Measurements from ENCODE around the gene LOXL1. TPM values are rescaled to one million over a fixed set of nuclear protein-coding genes. Genes with fewer than 3 reads are reported as not detected.

LOXL1 gene
- total and polyA plus RNA-seq, 10 of the 15 experiments (the other 5 are each of a cell fraction or from before 2014, with no cell fraction given), result 0.07 to 0.15 TPM; not detected in 8

GRCh38 chr15:73993211-73993994 is 67.1 kb downstream of the LOXL1 start:
- no peak for DNase-seq (ENCODE audit: low read depth, low spot score)
- peaks cover 24% of the 10 kb centered on the region for H3K4me1 ChIP-seq (ENCODE audit: control insufficient read depth, insufficient read depth, low read length)
- no peak overlapping the region; the same call in 1 of the 2 replicates for H3K9ac ChIP-seq (ENCODE audit: control insufficient read depth, insufficient read depth, low read length)
- H3K36me3 ChIP-seq (ENCODE audit: control insufficient read depth in 2 of 2, insufficient read depth in 2 of 2, low read length in 1 of 2), result peaks cover 2 to 6% of the 10 kb centered on the region in 2 experiments; a peak in 3 of 4 replicates
- no peak overlapping the region for H2AFZ ChIP-seq (ENCODE audit: control insufficient read depth, low read depth, low read length)
- SMC1A ChIA-PET (ENCODE audit: uncharacterized antibody, unreplicated experiment), result interaction anchor here (0.6 to 5.3 kb wide), 7 partner anchors 11 to 375 kb away, joined by 3 to 28 read pairs (median 4); no protein-coding TSS in a partner anchor
- H4K20me1 ChIP-seq (ENCODE audit: control insufficient read depth, insufficient read depth), result peaks cover 11% of the 10 kb centered on the region
- H3K79me2 ChIP-seq (ENCODE audit: control insufficient read depth, insufficient read depth, low read length), result peaks cover 44% of the 10 kb centered on the region
- POLR2A ChIA-PET, result interaction anchor here (1.1 to 3.0 kb wide), 5 partner anchors 12 to 56 kb away, joined by 3 to 44 read pairs (median 5); no protein-coding TSS in a partner anchor
- CTCF ChIA-PET, result interaction anchor here (0.6 to 5.0 kb wide), 13 partner anchors 8 to 547 kb away, joined by 3 to 36 read pairs (median 6); partner anchors contain the start of gene ARID3B
- peak overlapping the region; percentile 81 for H3K4me2 ChIP-seq (ENCODE audit: control insufficient read depth, insufficient read depth)
- H3K27ac ChIP-seq (ENCODE audit: control insufficient read depth, insufficient read depth), result no peak overlapping the region; the same call in 1 of the 2 replicates
- peak overlapping the region; percentile 95; the same call in 1 of the 2 replicates for H3K4me3 ChIP-seq
- BruUV-seq (replicated peaks), result no TSS peak
- 78% methylated on average over 9 of the region's 10 CpGs for WGBS (ENCODE audit: insufficient coverage, insufficient replicate concordance, low lambda C conversion rate, missing lambda C conversion rate)
- no peaks in the 10 kb centered on the region for H3K27me3 ChIP-seq (replicated peaks in 1 of 2; ENCODE audit: control insufficient read depth in 2 of 2, insufficient read depth in 2 of 2, low read length in 1 of 2)
- no peak for ATAC-seq
- TF ChIP-seq CBX5 (IDR thresholded peaks at IDR 0.05; ENCODE audit: low read depth) (no peak), PKNOX1 (IDR thresholded peaks at IDR 0.05) (peak; percentile 18; the same call in 1 of the 2 replicates)
- intact Hi-C loops (cut with micrococcal nuclease; ENCODE audit: unreplicated experiment) (no loop called here), in situ Hi-C loops (cut with MboI) (no loop called here)
- FAIRE-seq, result no peak
- RAD21 ChIA-PET (ENCODE audit: unreplicated experiment), result interaction anchor here (0.8 to 2.8 kb wide), 5 partner anchors 13 to 20 kb away, joined by 3 to 17 read pairs (median 6); no protein-coding TSS in a partner anchor
- H3K9me3 ChIP-seq (replicated peaks; ENCODE audit: control insufficient read depth, insufficient read depth, low read length), result no peaks in the 10 kb centered on the region
